22Rv1 (cell line): Measurements from ENCODE around the gene CBX2.
"Not testable (repeated sequence)": the region's sequence is repeated elsewhere in the genome, so short reads cannot be mapped to it uniquely, and the experiment has no call there.

ENCODE experiments used
- H3K27ac ChIP-seq: fragments of 450-650 bp; 2 replicates; pipeline ENCODE4 v1.5.1; 2017
- ZFX ChIP-seq: fragments of 450-650 bp; IDR thresholded peaks from 2 replicates; pipeline ENCODE4 v1.6.1; 2017; ENCODE audit warnings: antibody characterized with exemption, borderline replicate concordance
- TF ChIP-seq, protein P1 (sequence below): fragments of 450-650 bp; IDR thresholded peaks from 2 replicates; pipeline ENCODE4 v1.5.1; 2017; ENCODE audit warnings: mild to moderate bottlenecking

Gene CBX2

DNA sequence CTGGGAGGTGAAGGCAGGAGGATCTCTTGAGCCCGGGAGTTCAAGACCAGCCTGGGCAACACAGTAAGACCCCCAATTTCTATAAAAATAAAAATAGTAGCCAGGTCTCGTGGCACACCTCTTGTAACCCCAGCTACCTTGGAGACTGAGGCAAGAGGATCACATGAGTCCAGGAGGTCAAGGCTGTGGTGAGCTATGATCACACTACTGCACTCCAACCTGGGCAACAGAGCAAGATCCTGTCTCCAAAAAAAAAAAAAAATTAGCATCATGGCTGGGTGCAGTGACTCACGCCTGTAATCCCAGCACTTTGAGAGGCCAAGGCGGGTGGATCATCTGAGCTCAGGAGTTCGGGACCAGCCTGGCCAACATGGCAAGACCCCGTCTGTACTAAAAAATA, 6.7 kb upstream of the CBX2 start:
- no peak overlapping the region for H3K27ac ChIP-seq
- TF ChIP-seq, protein P1, sequence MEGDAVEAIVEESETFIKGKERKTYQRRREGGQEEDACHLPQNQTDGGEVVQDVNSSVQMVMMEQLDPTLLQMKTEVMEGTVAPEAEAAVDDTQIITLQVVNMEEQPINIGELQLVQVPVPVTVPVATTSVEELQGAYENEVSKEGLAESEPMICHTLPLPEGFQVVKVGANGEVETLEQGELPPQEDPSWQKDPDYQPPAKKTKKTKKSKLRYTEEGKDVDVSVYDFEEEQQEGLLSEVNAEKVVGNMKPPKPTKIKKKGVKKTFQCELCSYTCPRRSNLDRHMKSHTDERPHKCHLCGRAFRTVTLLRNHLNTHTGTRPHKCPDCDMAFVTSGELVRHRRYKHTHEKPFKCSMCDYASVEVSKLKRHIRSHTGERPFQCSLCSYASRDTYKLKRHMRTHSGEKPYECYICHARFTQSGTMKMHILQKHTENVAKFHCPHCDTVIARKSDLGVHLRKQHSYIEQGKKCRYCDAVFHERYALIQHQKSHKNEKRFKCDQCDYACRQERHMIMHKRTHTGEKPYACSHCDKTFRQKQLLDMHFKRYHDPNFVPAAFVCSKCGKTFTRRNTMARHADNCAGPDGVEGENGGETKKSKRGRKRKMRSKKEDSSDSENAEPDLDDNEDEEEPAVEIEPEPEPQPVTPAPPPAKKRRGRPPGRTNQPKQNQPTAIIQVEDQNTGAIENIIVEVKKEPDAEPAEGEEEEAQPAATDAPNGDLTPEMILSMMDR, result no peak
- no peak for TF ChIP-seq ZFX

DNA sequence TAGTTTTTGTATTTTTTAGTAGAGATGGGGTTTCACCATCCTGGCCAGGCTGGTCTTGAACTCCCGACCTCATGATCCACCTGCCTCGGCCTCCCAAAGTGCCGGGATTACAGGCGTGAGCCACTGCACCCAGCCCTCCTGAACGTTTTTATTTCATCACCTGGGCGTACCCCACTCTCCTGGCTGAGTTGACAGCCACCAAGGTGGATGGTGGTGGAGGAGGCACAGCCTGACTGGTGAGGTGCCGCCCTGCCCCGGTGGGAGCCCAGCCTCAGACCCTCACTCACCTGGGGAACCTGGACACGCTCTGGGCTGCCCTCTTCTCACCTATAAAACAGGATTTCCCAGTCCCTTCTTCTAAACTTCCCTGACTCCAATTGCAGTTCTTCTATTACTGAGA, 5.2 kb upstream of the CBX2 start:
- not testable (repeated sequence) for H3K27ac ChIP-seq

DNA sequence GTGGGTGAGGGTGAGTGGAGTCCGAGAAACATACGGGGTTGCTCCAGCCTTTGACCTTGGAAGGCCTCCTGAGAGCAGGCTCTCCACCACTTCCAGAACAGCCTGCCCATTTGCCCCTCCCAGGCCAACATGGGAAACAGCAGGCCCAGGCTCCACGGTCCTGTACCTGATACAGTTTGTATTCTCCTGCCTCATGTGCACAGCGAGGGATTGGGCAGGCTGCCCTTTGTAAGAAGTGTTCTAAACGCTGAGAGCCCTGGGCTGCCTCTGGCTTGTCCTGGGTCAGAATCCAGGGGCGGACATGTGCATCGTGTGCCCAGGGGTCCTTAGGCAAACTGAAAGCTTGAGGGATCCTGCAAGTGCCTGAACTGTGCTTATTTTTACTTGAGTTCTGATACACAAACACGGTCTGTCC, 3.4 kb upstream of the CBX2 start:
- TF ChIP-seq, protein P1, result no peak
- TF ChIP-seq ZFX, result no peak
- H3K27ac ChIP-seq, result no peak overlapping the region

DNA sequence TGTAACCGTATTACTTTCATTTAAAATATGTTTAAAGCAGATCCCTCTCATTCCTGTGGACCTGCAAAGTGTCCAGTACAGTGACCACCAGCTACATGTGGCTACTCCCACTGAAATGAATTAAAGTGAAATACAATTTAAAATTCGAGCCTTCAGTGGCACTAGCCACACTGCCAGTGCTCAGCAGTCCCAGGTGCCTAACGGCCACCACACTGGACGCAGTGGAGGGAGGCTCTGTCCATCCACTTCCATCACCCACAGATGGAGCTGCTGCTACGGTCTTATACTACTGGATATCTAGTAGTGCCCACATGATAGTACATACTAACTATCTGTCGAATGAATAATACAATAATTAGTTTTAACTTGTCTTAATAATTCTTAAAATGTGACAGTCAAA, 2.3 kb upstream of the CBX2 start:
- TF ChIP-seq, protein P1, result no peak
- no peak for TF ChIP-seq ZFX
- H3K27ac ChIP-seq, result no peak overlapping the region

DNA sequence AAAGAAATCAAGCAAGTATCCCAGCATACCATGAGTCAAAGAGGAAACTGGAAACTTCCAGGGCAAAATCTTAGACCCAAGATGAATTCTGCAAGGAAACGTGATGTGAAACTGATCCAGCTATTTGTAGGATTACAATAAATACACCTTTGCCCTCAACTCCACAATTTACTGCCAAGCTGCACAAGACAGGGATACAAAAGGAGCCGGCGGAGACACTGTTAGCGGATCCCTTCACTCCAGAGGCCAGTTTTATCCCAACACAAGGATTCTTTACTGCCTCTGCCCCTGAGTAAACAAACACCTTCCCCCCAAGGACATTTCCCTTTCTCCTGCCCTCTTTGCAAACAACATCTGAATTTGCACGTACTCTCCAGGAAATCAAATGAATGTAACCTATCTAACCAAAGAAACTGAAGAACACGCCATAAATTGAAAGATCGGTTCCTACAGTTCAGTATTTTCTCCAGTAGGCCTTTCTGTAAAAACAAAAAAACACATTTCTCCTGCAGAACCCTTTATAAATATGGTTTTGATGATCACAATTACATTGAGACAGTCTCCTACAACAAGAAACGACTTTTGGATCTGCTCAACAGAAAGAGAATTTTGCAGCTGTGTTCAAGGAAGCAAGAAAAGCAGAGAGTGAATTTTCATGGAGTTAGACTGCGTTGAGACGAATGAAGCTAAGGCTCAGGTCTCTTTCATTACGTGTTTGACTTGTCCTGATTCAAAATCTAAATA, 1.4 kb upstream of the CBX2 start:
- no peak for TF ChIP-seq ZFX
- TF ChIP-seq, protein P1, result no peak
- H3K27ac ChIP-seq, result no peak overlapping the region

DNA sequence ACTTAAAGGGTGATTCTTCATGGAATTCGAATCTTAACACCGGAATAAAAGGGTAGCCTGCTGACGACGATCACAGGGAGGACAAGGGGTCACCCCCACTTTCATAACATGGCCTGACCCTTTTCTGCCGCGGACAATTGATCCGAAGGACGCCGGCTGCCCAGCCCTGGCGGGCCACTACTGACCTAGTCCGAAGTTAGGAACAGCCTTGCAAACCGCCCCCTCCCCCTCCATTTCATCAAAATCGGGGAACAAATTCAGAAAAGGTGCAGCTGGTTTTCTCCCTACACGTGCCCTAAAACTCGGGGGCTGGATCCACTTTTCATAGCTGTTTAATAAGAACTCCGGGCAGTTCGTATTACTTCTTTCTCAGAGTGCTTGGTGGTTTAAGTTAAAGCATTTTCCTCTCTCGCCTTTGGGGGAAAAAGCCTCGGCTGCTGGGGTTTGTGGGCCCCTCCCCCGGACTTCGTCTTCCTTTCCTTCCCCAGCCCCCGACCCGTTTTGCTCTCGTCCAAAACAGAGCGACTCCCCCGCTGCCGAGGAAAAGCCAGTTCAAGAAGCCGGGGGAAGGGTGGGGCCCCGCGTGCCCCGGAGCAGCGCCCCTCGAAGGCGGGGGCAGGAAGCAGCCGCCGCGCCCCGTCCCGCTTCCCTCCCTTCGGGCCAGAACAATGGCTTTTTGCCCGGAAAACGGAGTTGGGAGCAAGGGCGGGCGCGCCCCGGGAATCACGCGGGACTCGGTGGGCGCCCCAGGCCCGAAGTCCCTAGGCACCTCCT, 641 bp upstream of the CBX2 start:
- TF ChIP-seq ZFX, result no peak
- TF ChIP-seq, protein P1, result no peak
- H3K27ac ChIP-seq, result no peak overlapping the region

DNA sequence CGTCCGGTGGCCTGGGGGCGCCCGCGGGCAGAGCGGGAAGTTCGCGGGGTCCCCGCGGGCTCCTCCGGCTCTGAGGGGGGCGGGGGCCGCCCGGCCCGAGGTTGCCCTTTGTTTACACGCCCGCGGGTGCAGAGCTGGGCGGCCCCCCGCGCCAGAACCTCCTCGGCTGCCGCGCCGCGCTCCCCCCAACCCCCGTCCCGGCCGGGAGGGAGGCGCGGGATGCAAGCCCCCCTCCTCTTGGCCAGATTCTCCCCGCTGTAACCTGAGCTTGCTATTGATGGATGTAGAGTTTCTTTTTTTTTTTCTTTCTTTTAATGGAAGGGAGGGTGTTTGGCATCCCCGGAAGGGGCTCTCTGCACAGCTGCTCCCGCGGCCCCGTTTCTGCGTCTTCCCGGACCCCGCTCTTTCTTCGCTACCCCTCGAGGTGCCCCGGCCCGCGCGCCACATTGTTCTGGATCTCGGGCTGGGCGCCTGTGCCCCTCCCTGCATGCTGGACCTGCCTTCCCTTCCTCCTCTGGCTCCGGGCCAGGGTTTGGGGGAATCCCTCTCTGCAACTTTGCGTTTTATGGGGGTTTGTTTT, 646 bp downstream of the CBX2 start:
- no peak for TF ChIP-seq ZFX
- TF ChIP-seq, protein P1, result 0 out of 2 replicates have a peak, but pooled peaks have one; percentile 0
- H3K27ac ChIP-seq, result peak overlapping the region; percentile 54
